Mucosa of descending colon (tissue), 3 donors: ENCODE data around the gene MEOX1. TPM values are rescaled to one million over a fixed set of nuclear protein-coding genes. Genes with fewer than 3 reads are reported as not detected.

Experiments
- ATAC-seq: fragments of 200-7000 bp; cut with Tn5 transposase; one replicate; pipeline ENCODE4 v1.9.1; 2020; ENCODE audit warnings: mild to moderate bottlenecking, moderate library complexity
- DNase-seq, 3 donors: peaks; one replicate each; pipeline ENCODE4 v3.0.0-alpha.2; 2020
- H3K36me3 ChIP-seq: fragments of 200-600 bp; one replicate; pipeline ENCODE4 v1.8.0; 2021; ENCODE audit warnings: low read depth, mild to moderate bottlenecking
- H3K4me1 ChIP-seq: fragments of 200-600 bp; one replicate; pipeline ENCODE4 v1.8.0; 2021; ENCODE audit warnings: low read depth, mild to moderate bottlenecking
- H3K4me3 ChIP-seq: fragments of 200-600 bp; one replicate; pipeline ENCODE4 v1.8.0; 2021; ENCODE audit warnings: mild to moderate bottlenecking
- H3K9me3 ChIP-seq: fragments of 200-600 bp; one replicate; pipeline ENCODE4 v1.8.0; 2021; ENCODE audit warnings: mild to moderate bottlenecking
- CTCF ChIP-seq: fragments of 200-600 bp; IDR thresholded peaks from one replicate; pipeline ENCODE4 v1.8.0; 2022; ENCODE audit warnings: antibody characterized with exemption, mild to moderate bottlenecking
- intact Hi-C, 2 donors: fragments of 100-400 bp; cut with DNase I in 1 of 2; cut with micrococcal nuclease in 1 of 2; formaldehyde crosslinking; loops; one replicate each; pipeline versions ENCODE4 v1.11.0 to v1.11.1; 2022; cut with DNase I, micrococcal nuclease
- total RNA-seq, 3 donors: library from RNA; stranded (reverse); fragmentation: NEBNext Ultra II Directional in 2 of 3; extraction: Animal tissue kit (Norgen Biotek cat#: 25700) in 2 of 3; gene quantifications; one replicate each; pipeline versions ENCODE4 v1.2.1 to v1.2.4, GENCODE V29; 2021 to 2023
- donor health status: DM: no; HTN: no; CAD: no; lungs with moderate emphysema.
- donor health status: DM: no; HTN: no; CAD: no.
- donor health status: DM: no; HTN: yes; CAD: no.

MEOX1 gene
- total RNA-seq, 3 donors from 2014 or later = 1.4 to 3.5 (median 1.4) TPM

GRCh38 chr17:43632221-43632620 lies 29.5 kb downstream of the MEOX1 start:
- ATAC-seq (no peak), DNase-seq (no peak)
- no peaks in the 10 kb centered on the region for H3K9me3 ChIP-seq
- H3K36me3 ChIP-seq = no peaks in the 10 kb centered on the region
- H3K4me1 ChIP-seq = no peaks in the 10 kb centered on the region
- TF ChIP-seq CTCF = no peak
- intact Hi-C loops = no loop called here
- no peak overlapping the region for H3K4me3 ChIP-seq

GRCh38 chr17:43631429-43631828 lies 30.3 kb downstream of the MEOX1 start:
- Histone ChIP-seq H3K4me3 (no peak overlapping the region), H3K36me3 (no peaks in the 10 kb centered on the region), H3K9me3 (no peaks in the 10 kb centered on the region), H3K4me1 (no peaks in the 10 kb centered on the region)
- ATAC-seq = no peak
- intact Hi-C loops = no loop called here
- DNase-seq = no peak
- no peak for TF ChIP-seq CTCF

DNA sequence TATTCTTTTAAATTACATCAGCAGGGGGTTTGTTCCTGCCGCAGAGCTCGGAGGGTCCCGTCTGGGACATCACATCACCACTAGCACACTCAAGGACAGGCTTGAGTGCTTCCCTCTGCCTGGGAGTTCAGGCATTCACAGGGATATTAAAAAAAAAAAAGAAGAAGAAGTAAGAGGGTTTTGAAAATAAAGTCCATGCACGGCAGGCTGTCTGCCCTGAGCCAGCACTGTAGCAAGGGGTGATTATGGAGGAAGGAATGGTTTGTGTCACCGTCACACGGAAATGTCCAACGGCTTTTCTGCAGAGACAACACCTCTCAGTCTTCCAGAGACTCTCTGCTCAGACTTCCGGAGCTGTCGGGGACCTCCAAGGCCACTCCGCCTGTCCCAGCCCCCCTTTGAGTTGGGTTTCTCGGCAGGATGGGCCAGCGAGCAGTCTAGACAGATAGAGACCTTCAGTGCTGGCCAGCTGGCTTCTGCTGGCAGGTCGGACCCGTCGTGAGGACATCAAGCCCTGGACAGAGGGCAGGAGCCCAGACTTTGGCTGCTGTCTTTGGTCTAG lies 33.6 kb downstream of the MEOX1 start:
- no peak overlapping the region for H3K4me3 ChIP-seq
- intact Hi-C loops = no loop called here
- H3K36me3 ChIP-seq = no peaks in the 10 kb centered on the region
- no peak for DNase-seq
- TF ChIP-seq CTCF = no peak
- no peaks in the 10 kb centered on the region for H3K9me3 ChIP-seq
- ATAC-seq = no peak
- peaks cover 5% of the 10 kb centered on the region for H3K4me1 ChIP-seq

GRCh38 chr17:43627653-43628052 lies 34.1 kb downstream of the MEOX1 start:
- Histone ChIP-seq H3K4me1 (peaks cover 5% of the 10 kb centered on the region), H3K9me3 (no peaks in the 10 kb centered on the region), H3K4me3 (no peak overlapping the region), H3K36me3 (no peaks in the 10 kb centered on the region)
- no peak for ATAC-seq
- intact Hi-C loops = no loop called here
- DNase-seq = no peak
- no peak for TF ChIP-seq CTCF

GRCh38 chr17:43626023-43626422 lies 35.7 kb downstream of the MEOX1 start:
- TF ChIP-seq CTCF = no peak
- no peaks in the 10 kb centered on the region for H3K36me3 ChIP-seq
- H3K4me1 ChIP-seq = peaks cover 5% of the 10 kb centered on the region
- no peaks in the 10 kb centered on the region for H3K9me3 ChIP-seq
- ATAC-seq = no peak
- DNase-seq = no peak
- H3K4me3 ChIP-seq = no peak overlapping the region
- intact Hi-C loops = no loop called here

- ATAC-seq (no peak), DNase-seq (no peak)
- Histone ChIP-seq H3K9me3 (no peaks in the 10 kb centered on the region), H3K4me3 (no peak overlapping the region), H3K4me1 (peaks cover 5% of the 10 kb centered on the region), H3K36me3 (no peaks in the 10 kb centered on the region)
- intact Hi-C loops = no loop called here
- TF ChIP-seq CTCF = no peak
Observed at GRCh38 chr17:43625606-43626005, 36.1 kb downstream of the MEOX1 start.
